HCT116 (cell line): ENCODE results near the gene DBP. TPM values are rescaled to one million over a fixed set of nuclear protein-coding genes. Genes with fewer than 3 reads are reported as not detected.

Experiments
- ATAC-seq: fragments of 200-7000 bp; cut with Tn5 transposase; 2 replicates; pipeline ENCODE4 v1.9.1; 2020; ENCODE audit warnings: mild to moderate bottlenecking, moderate library complexity
- BruUV-seq: library from RNA; stranded (reverse); fragments of 400-500 nt; replicated peaks from 2 replicates; lab custom pipeline; 2021; lab: Mats Ljungman, UMichigan
- CTCF ChIA-PET: fragments of 300-600 bp; sonication (Branson Sonifier 250); formaldehyde crosslinking; loops from one replicate; lab custom pipeline; 2021; ENCODE audit warnings: antibody characterized with exemption; lab: Charles Lee
- POLR2A ChIA-PET: fragments of 300-600, 350-600 bp; sonication (Branson Sonifier 250); formaldehyde crosslinking; loops from one replicate; lab custom pipeline; 2021; ENCODE audit warnings: antibody characterized with exemption; lab: Charles Lee
- RAD21 ChIA-PET, 2 experiments: fragments of 300-600 bp; sonication (Branson Sonifier 250); formaldehyde crosslinking; loops; one replicate each; lab custom pipeline; 2023; ENCODE audit warnings: low total read pairs in 2 of 2; ENCODE audit not compliant: uncharacterized antibody in 2 of 2, unreplicated experiment in 2 of 2, low non-redundant PET in 1 of 2; lab: Charles Lee
- DNase-seq: peaks from one replicate; pipeline ENCODE4 v3.0.0-alpha.2; 2010; ENCODE audit warnings: low read depth, low spot score
- H2AFZ ChIP-seq: fragments of 200-600 bp; shearing (Covaris generic), sonication (generic); 2 replicates; pipeline ENCODE4 v1.6.1; 2017; ENCODE audit warnings: low read depth, mixed run types, mixed read lengths, antibody characterized with exemption, low read length; ENCODE audit not compliant: poor library complexity, severe bottlenecking
- H3K27ac ChIP-seq: 2 replicates; pipeline ENCODE4 v1.5.1; 2012; ENCODE audit warnings: low read depth, low read length
- H3K27me3 ChIP-seq: fragments of 200-600 bp; sonication (generic); 2 replicates; pipeline ENCODE4 v1.6.1; 2016; ENCODE audit warnings: mixed run types, low read length, mixed read lengths; ENCODE audit not compliant: insufficient read depth
- H3K36me3 ChIP-seq, 2 experiments: fragments of 200-500 bp in 1 of 2; fragments of 200-600 bp in 1 of 2; sonication (Bioruptor generic) in 1 of 2; sonication (generic) in 1 of 2; 2 replicates each; pipeline versions ENCODE4 v1.5.1 to v1.6.1; 2014 to 2016; ENCODE audit warnings: low read length in 2 of 2, inconsistent platforms in 1 of 2, mixed read lengths in 1 of 2, mixed run types in 1 of 2; ENCODE audit not compliant: insufficient read depth in 2 of 2, control insufficient read depth in 1 of 2
- H3K4me1 ChIP-seq, 2 experiments: fragments of 200-600 bp in 1 of 2; sonication (generic) in 1 of 2; 2 replicates each; pipeline versions ENCODE4 v1.5.1 to v1.6.1; 2012 to 2017; ENCODE audit warnings: low read length in 2 of 2, inconsistent platforms in 1 of 2, mild to moderate bottlenecking in 1 of 2, mixed read lengths in 1 of 2, mixed run types in 1 of 2, moderate library complexity in 1 of 2; ENCODE audit not compliant: insufficient read depth in 2 of 2, control insufficient read depth in 1 of 2
- H3K4me2 ChIP-seq: fragments of 200-600 bp; sonication (generic); 2 replicates; pipeline ENCODE4 v1.6.1; 2017; ENCODE audit warnings: mixed run types, low read length, mixed read lengths
- H3K4me3 ChIP-seq, 2 experiments: fragments of 200-600 bp in 1 of 2; sonication (generic) in 1 of 2; replicated peaks in 1 of 2; 2 replicates each; pipeline ENCODE4 v1.5.1; 2011 to 2016; ENCODE audit warnings: low read length in 2 of 2, control low read depth in 1 of 2, low read depth in 1 of 2, mild to moderate bottlenecking in 1 of 2, mixed read lengths in 1 of 2, mixed run types in 1 of 2
- H3K79me2 ChIP-seq: fragments of 200-600 bp; sonication (generic); 2 replicates; pipeline ENCODE4 v1.6.1; 2017; ENCODE audit warnings: mild to moderate bottlenecking, mixed run types, low read length, moderate library complexity, mixed read lengths; ENCODE audit not compliant: insufficient read depth
- H3K9ac ChIP-seq: fragments of 200-600 bp; sonication (generic); 2 replicates; pipeline ENCODE4 v1.6.1; 2016; ENCODE audit warnings: low read length, mixed read lengths
- H3K9me2 ChIP-seq: fragments of 200-600 bp; sonication (generic), shearing (Covaris generic); 2 replicates; pipeline ENCODE4 v1.6.1; 2017; ENCODE audit warnings: mixed run types, mild to moderate bottlenecking, moderate library complexity; ENCODE audit not compliant: insufficient read depth
- H3K9me3 ChIP-seq, 2 experiments: fragments of 200-500 bp in 1 of 2; fragments of 200-600 bp in 1 of 2; sonication (Bioruptor generic) in 1 of 2; sonication (generic) in 1 of 2; 2 replicates each; pipeline ENCODE4 v1.6.1; 2014 to 2017; ENCODE audit warnings: low read length in 2 of 2, mixed read lengths in 2 of 2, inconsistent platforms in 1 of 2, low read depth in 1 of 2, mild to moderate bottlenecking in 1 of 2, mixed run types in 1 of 2, moderate library complexity in 1 of 2; ENCODE audit not compliant: control insufficient read depth in 1 of 2, insufficient read depth in 1 of 2
- H4K20me1 ChIP-seq: fragments of 200-600 bp; sonication (generic), shearing (Covaris generic); 2 replicates; pipeline ENCODE4 v1.6.1; 2017; ENCODE audit warnings: mixed run types, mild to moderate bottlenecking, moderate library complexity; ENCODE audit not compliant: insufficient read depth
- ATF3 ChIP-seq: IDR thresholded peaks from 2 replicates; pipeline ENCODE4 v1.6.1; 2012
- CEBPB ChIP-seq: IDR thresholded peaks from 2 replicates; pipeline ENCODE4 v1.6.1; 2012; ENCODE audit warnings: low read depth
- EGR1 ChIP-seq: IDR thresholded peaks from 2 replicates; pipeline ENCODE4 v1.6.1; 2012; ENCODE audit warnings: low read depth
- ELF1 ChIP-seq: IDR thresholded peaks from 2 replicates; pipeline ENCODE4 v1.6.1; 2012; ENCODE audit warnings: low read depth, borderline replicate concordance
- EZH2 ChIP-seq: fragments of 200-600 bp; sonication (generic); IDR thresholded peaks from 2 replicates; pipeline ENCODE4 v1.6.1; 2017; ENCODE audit warnings: antibody characterized with exemption, mixed run types
- FOSL1 ChIP-seq: IDR thresholded peaks from 2 replicates; pipeline ENCODE4 v1.6.1; 2012; ENCODE audit warnings: low read depth
- MAX ChIP-seq: IDR thresholded peaks from 2 replicates; pipeline ENCODE4 v1.6.1; 2012
- POLR2A ChIP-seq: IDR thresholded peaks from 2 replicates; pipeline ENCODE4 v1.7.0; 2011; ENCODE audit warnings: borderline replicate concordance; ENCODE audit not compliant: insufficient read depth, insufficient read length; ENCODE audit errors: extremely low read depth
- RAD21 ChIP-seq: IDR thresholded peaks from 2 replicates; pipeline ENCODE4 v1.6.1; 2012; ENCODE audit warnings: low read depth, mild to moderate bottlenecking
- REST ChIP-seq: IDR thresholded peaks from 2 replicates; pipeline ENCODE4 v1.6.1; 2012; ENCODE audit warnings: low read depth
- SIN3A ChIP-seq: IDR thresholded peaks from 2 replicates; pipeline ENCODE4 v1.6.1; 2012; ENCODE audit warnings: low read depth
- SP1 ChIP-seq: IDR thresholded peaks from 2 replicates; pipeline ENCODE4 v1.6.1; 2012; ENCODE audit warnings: low read depth
- TCF7L2 ChIP-seq: IDR thresholded peaks from 2 replicates; pipeline ENCODE4 v1.7.0; 2011; ENCODE audit warnings: borderline replicate concordance, inconsistent platforms; ENCODE audit not compliant: insufficient read depth, insufficient read length; ENCODE audit errors: extremely low read depth
- YY1 ChIP-seq: IDR thresholded peaks from 2 replicates; pipeline ENCODE4 v1.6.1; 2011; ENCODE audit warnings: low read length, low read depth, moderate library complexity, mild to moderate bottlenecking; ENCODE audit not compliant: insufficient replicate concordance; ENCODE audit errors: extremely low read depth
- ZFX ChIP-seq: fragments of 450-650 bp; IDR thresholded peaks from 2 replicates; pipeline ENCODE4 v1.6.1; 2017
- intact Hi-C: fragments of 100-400 bp; cut with micrococcal nuclease; formaldehyde crosslinking; loops from 2 replicates; pipeline ENCODE4 v1.10.0; 2022
- total RNA-seq: library from RNA; stranded (reverse); gene quantifications from one replicate; pipeline ENCODE4 v1.2.1, GENCODE V29; 2021; ENCODE audit not compliant: unreplicated experiment

Gene DBP
- total RNA-seq, 1 experiment from 2014 or later: 45.9 TPM

- H3K27ac ChIP-seq: peak overlapping the region; percentile 23
- H3K4me3 ChIP-seq: no peak overlapping the region; a peak in 1 of 4 replicates
- no peaks in the 10 kb centered on the region for H3K9me3 ChIP-seq
- no peaks in the 10 kb centered on the region for H3K9me2 ChIP-seq
- ChIA-PET CTCF (no interaction called here), RAD21 (no interaction called here), POLR2A (no interaction called here)
- peak overlapping the region; percentile 8 for H2AFZ ChIP-seq
- TF ChIP-seq TCF7L2: no peak
- TF ChIP-seq RAD21: no peak
- TF ChIP-seq SIN3A: no peak
- TF ChIP-seq MAX: peak; percentile 82
- TF ChIP-seq EGR1: no peak
- TF ChIP-seq FOSL1: no peak
- TF ChIP-seq ELF1: no peak
- no peak for TF ChIP-seq REST
- no peak for TF ChIP-seq EZH2
- peak; percentile 70; the same call in 1 of the 2 replicates for TF ChIP-seq SP1
- TF ChIP-seq POLR2A: no peak
- TF ChIP-seq ATF3: no peak
- no peak for TF ChIP-seq ZFX
- no peak for TF ChIP-seq YY1
- TF ChIP-seq CEBPB: no peak
- H3K27me3 ChIP-seq: no peaks in the 10 kb centered on the region
- DNase-seq (peak; percentile 95), ATAC-seq (peak; percentile 91)
- no TSS peak for BruUV-seq
- no peaks in the 10 kb centered on the region for H3K79me2 ChIP-seq
- peak overlapping the region; percentile 57 for H3K4me2 ChIP-seq
- no peaks in the 10 kb centered on the region for H4K20me1 ChIP-seq
- H3K36me3 ChIP-seq: no peaks in the 10 kb centered on the region
- no peak overlapping the region for H3K9ac ChIP-seq
- intact Hi-C loops: no loop called here
- peaks cover 2 to 24% of the 10 kb centered on the region in 2 experiments; a peak in 3 of 4 replicates for H3K4me1 ChIP-seq
Measured at GRCh38 chr19:48660852-48661710, 23.9 kb upstream of the DBP start.
